ENCODE measurements around the gene ZNF862.

The ZNF862 gene

GRCh38 chr7:149868623-149869290 lies 30.6 kb downstream of the ZNF862 start:
- no peak for DNase-seq

- DNase-seq: no peak
Observed at GRCh38 chr7:149869291-149869650, 31.1 kb downstream of the ZNF862 start.

- DNase-seq: peak; percentile 29
Observed at GRCh38 chr7:149869867-149870266, 31.7 kb downstream of the ZNF862 start.

DNA sequence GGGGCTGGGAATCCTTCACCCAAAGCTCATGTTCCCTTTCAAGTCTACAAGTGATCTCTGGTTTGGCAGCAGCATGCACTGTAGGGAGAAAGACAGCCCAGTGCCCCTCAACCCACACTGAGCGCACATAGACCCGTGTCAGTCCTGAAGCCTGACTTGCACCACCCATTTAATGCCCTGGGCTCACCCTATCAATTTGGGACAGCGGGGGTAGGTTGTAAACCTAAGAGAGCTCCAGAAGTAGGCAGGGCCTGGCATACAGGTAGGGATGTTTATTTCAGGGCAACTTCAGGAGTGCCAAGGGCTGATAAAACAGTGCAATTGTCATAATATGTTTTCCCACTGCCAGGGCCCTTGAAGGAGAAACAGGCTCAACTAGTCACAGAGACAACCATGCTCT lies 32.1 kb downstream of the ZNF862 start:
- no peak for DNase-seq

GRCh38 chr7:149870701-149871483 lies 32.7 kb downstream of the ZNF862 start:
- DNase-seq: no peak

DNA sequence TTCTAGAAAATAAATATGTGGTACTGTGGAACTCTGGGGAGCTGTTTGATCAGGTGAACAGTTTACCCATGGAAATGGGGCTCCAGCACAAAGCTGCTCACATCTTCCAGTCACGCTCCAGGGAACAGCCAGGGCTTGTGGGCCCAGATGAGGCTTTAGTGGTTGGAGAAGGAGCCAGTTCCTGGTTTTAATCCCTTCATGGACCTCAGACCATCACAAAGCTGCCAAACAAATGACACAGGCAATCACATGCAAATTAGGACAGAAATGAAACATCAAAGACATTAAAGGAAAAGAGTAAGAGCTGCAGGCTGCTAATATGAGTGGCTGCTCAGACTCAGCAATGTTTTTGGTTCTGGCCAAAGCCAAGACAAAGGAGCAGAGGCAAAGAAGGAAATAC lies 33.4 kb downstream of the ZNF862 start:
- no peak for DNase-seq

- DNase-seq: no peak
Observed at GRCh38 chr7:149872419-149873073, 34.4 kb downstream of the ZNF862 start.

GRCh38 chr7:149873074-149873969 lies 35.1 kb downstream of the ZNF862 start, which contains the start of gene ATP6V0E2:
ATP6V0E2 (plus strand) TSS chr7:149873969; CDS start chr7:149874066, 97 bp downstream.
- DNase-seq: peak; percentile 86

DNA sequence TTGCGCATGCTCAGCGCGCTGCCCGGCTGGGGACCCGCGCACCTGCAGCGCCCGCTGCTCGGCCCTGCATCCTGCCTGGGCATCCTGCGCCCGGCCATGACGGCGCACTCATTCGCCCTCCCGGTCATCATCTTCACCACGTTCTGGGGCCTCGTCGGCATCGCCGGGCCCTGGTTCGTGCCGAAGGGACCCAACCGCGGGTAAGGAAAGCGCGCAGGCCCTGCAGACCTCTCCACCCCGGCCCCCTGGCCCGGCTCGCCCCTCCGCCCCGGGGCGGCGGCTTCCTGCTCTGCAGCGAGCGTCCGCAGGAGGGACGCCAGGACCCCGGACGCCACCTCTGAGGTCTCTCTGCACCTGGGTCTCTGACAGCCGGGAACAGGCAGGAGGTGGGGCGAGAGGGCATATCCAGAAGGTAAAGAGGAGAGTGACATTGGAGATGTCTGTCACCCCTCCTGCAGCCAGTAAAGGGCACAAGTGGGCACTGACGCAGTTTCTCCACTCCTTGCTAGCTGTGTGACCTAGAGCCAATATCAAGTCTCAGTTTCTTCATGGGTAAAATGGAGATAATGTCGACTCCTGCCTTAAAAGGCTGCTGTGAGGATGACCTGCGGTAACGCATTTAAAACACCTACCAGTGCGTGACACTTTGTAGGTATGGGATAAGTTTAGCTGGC lies 35.9 kb downstream of the ZNF862 start:
- DNase-seq: no peak

GRCh38 chr7:149874644-149875028 lies 36.5 kb downstream of the ZNF862 start:
- no peak for DNase-seq

- DNase-seq: no peak
Observed at GRCh38 chr7:149875396-149875795, 37.2 kb downstream of the ZNF862 start.

GRCh38 chr7:149877890-149878522 lies 39.8 kb downstream of the ZNF862 start:
- no peak for DNase-seq

GRCh38 chr7:149878523-149878921 lies 40.3 kb downstream of the ZNF862 start:
- no peak for DNase-seq

DNA sequence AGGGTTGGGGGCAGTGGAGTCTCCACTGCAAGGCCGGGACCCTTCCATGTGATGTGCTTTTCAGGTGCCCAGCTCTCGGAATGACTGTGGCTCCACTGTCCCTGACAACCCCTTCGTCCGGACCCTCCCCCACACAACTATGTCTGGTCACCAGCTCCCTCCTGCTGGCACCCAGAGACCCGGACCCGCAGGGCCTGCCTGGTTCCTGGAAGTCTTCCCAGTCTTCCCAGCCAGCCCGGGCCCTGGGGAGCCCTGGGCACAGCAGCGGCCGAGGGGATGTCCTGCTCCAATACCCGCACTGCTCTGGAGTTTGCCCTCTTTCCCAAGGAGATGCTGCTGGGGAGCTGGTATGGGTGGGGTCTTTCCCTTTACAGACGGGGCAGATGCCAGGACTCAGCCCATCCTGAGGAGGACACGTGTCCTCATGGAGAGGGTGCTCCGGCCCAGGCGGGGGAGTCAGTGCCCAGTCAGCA lies 41.1 kb downstream of the ZNF862 start:
- no peak for DNase-seq

DNA sequence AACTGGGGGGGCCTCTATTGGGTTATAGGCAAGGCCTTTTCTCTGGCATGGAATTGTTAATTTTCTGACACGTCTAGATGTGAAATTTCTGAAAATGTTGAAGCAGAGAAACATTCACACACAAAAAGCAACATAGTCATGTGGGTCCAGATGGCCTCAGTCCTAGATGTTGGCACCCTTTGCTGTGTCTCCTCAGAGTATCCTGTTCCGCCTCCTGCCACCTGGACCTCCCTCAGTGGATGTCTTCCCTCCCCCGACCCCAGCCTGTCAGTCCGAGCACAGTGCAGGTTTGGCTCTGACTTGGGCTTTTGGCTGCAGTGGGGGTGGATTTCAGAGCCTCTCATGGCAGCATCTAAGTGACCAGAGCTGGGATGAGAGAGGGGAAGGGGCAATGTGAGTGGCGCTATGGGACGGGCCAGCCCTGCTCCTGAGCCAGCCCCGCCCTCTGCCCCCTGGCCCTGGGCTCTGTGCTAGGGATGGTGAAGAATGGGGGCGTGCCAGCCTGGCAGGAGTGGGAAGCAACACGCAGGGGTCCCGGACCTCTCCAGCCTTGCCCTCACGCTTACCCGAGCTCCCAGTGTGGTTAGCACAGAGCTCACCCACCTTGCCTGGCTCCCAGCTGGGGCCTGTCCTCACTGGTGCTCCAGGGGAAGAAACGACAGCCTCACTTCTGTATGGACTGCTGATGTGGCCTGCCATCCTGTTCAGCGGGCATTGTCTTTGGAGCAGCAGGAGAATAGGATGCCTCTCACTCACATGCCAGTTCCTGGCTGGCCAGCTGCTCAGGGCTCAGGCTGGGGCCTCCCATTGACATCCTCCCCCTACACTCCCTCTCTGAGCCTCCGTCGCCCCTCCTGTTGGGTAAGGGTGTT lies 41.8 kb downstream of the ZNF862 start:
- DNase-seq: no peak

DNA sequence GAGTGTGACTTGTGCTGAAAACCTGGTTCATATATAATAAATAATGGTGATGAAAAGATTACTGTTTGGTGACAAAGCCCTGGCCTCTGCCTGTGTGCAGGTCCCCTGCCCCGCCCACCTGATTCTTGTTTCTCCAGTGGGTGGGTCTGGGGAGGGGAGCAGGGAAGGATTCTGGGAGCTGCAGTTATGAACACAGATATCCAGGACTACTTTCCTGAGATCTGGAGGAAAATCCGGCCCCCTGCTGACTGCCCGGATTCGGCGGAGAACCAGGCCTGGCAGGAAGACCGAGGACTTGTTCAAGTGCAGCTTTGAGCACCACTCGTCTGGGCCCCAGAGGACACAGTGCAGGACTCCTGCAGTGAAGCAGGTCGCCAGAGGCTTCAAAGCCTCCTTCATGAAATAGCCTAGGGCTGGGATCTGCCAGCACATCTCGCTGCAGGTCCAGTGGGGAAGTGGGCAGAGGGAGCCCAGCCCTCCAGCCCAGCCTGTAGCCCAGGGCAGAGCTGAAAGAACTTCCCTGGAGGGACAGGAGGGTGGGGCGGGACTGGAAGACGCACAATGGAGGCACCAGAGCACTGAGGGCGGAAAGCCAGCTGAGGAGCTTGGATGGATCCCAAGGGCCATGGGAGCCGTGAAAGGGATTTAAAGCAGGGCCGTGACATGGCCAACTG lies 42.6 kb downstream of the ZNF862 start:
- no peak for DNase-seq

DNA sequence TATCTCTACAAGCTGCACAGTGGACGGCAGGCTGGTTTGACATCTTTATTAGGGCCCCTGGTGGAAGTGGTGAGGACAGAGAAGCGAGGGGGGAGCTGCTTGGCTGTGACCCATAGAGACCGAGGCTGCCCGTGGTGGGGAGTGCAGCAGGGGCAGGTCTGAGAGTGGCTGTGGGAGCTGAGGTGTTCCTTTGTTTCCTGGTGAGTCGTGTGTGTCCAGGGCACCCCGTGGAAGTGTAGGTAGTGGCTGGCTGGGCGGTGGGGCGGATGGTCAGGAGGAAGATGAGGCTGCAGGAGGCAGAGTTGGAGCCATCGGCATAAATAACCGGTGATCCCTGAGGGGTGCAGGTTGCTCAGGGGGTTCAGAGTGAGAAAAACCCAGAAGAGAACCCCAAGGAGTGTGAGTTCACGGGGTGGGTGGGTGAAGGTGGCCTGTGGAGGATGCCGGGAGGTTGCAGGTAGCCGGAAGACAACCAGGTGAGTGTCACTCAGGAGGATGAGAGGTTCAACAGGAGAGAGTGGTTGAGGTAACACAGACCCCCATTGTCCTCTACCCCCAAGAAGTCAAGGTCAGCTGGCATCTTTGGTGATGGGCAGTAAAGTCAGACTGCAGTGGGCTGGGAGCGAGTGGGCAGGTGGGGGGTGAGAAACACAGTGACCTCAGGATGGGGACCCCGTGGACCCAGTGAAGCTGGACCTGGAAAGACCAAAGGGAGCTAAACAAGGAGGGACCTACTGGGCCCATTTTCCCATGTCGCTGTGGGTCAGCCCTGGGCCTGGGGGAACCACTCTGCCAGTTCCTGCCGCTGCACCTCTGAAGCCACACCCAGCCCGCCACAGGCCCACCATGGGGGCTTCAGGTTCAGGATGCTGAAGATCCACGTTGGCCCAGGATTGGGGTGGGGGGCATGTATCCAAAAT lies 43.4 kb downstream of the ZNF862 start:
- no peak for DNase-seq

- DNase-seq: no peak
Observed at GRCh38 chr7:149882248-149883047, 44.3 kb downstream of the ZNF862 start.

Data from GDM1 (cell line).